ENCODE data around the gene RPUSD4. TPM values are rescaled to one million over a fixed set of nuclear protein-coding genes. Genes with fewer than 3 reads are reported as not detected.

Gene RPUSD4
- total RNA-seq, 1 experiment from 2014 or later = 42.9 TPM

DNA sequence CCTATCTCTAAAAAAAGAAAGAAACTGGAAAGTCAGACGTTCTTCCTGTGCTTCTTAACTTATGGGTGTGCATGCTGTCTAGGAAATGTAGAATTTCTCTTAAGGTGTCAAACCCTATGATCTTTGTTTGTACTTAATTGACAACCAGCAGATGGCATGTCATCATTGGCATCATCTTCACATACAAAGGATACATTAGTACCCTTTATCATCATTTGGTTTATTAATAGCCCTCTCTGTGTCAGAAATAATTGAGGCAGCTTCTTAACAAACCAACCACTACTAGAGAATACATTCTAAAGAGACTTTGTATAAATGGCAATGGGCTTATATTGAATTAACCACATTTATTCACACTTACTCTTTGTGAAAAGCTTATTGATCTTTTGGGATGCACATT is 43.4 kb upstream of the RPUSD4 start:
- Histone ChIP-seq H3K79me1 (ENCODE audit: insufficient read depth, low read depth, low read length, poor library complexity, severe bottlenecking) (no peaks in the 10 kb centered on the region), H4K91ac (ENCODE audit: insufficient read length, low read depth, low read length) (no peak overlapping the region), H4K20me1 (ENCODE audit: control insufficient read depth, insufficient read depth, insufficient read length) (no peaks in the 10 kb centered on the region), H3K27me3 (ENCODE audit: insufficient read depth, low read length) (no peaks in the 10 kb centered on the region; the same call in 1 of the 2 replicates), H4K8ac (replicated peaks; ENCODE audit: insufficient read length, low read depth, low read length) (no peak overlapping the region), H3T11ph (ENCODE audit: low read length) (no peak overlapping the region), H3K4me2 (ENCODE audit: insufficient read depth, insufficient read length, low read length) (no peak overlapping the region), H3K14ac (ENCODE audit: insufficient read depth, low read length) (no peak overlapping the region), H4K5ac (ENCODE audit: insufficient read length, low read depth, low read length) (no peak overlapping the region), H2AK5ac (ENCODE audit: insufficient read length, low read length) (no peak overlapping the region), H3K9ac (ENCODE audit: extremely low read depth, insufficient read length, low read length) (no peak overlapping the region), H2BK5ac (ENCODE audit: insufficient read length, low read length) (no peak overlapping the region), H3K4me1 (ENCODE audit: insufficient read depth, low read length) (no peaks in the 10 kb centered on the region), H3K23ac (ENCODE audit: insufficient read length, low read depth, low read length) (no peak overlapping the region), H3K4ac (ENCODE audit: low read depth, low read length) (no peak overlapping the region), H2BK20ac (ENCODE audit: low read depth, low read length, poor library complexity, severe bottlenecking) (no peak overlapping the region), H2BK12ac (ENCODE audit: insufficient read length, low read depth, low read length) (no peak overlapping the region), H3K18ac (ENCODE audit: insufficient read length, low read depth, low read length) (no peak overlapping the region), H3K23me2 (ENCODE audit: insufficient read length, low read depth, low read length, poor library complexity, severe bottlenecking) (no peaks in the 10 kb centered on the region), H2AFZ (ENCODE audit: low read length) (no peak overlapping the region), H3K9me3 (ENCODE audit: control insufficient read depth, low read depth, low read length) (no peaks in the 10 kb centered on the region), H2BK15ac (ENCODE audit: low read depth, low read length) (no peak overlapping the region), H3K27ac (ENCODE audit: insufficient read length, low read depth, low read length) (no peak overlapping the region), H3K79me2 (ENCODE audit: insufficient read depth, low read length) (no peaks in the 10 kb centered on the region), H2BK120ac (ENCODE audit: low read depth, low read length, poor library complexity, severe bottlenecking) (no peak overlapping the region), H3K56ac (ENCODE audit: insufficient read length, low read depth, low read length) (no peak overlapping the region)
- H3K27ac Mint-ChIP-seq = no peak overlapping the region
- H3K9me3 Mint-ChIP-seq = no peaks in the 10 kb centered on the region
- no peak overlapping the region for H3K4me3 Mint-ChIP-seq
- H3K4me1 Mint-ChIP-seq = no peaks in the 10 kb centered on the region
- no CpG with 5 or more reads among the region's 1 CpG for whole genome bisulfite sequencing (ENCODE audit: extremely low coverage, insufficient read length, low lambda C conversion rate)
- no peak for DNase-seq
- H3K36me3 Mint-ChIP-seq (ENCODE audit: insufficient read depth in 1 of 3, low read depth in 3 of 3) = peaks cover 10 to 58% (median 44%) of the 10 kb centered on the region in 3 experiments; a peak in 6 of 7 replicates
- H3K27me3 Mint-ChIP-seq (ENCODE audit: low read depth) = no peaks in the 10 kb centered on the region
- TF ChIP-seq, protein P1, sequence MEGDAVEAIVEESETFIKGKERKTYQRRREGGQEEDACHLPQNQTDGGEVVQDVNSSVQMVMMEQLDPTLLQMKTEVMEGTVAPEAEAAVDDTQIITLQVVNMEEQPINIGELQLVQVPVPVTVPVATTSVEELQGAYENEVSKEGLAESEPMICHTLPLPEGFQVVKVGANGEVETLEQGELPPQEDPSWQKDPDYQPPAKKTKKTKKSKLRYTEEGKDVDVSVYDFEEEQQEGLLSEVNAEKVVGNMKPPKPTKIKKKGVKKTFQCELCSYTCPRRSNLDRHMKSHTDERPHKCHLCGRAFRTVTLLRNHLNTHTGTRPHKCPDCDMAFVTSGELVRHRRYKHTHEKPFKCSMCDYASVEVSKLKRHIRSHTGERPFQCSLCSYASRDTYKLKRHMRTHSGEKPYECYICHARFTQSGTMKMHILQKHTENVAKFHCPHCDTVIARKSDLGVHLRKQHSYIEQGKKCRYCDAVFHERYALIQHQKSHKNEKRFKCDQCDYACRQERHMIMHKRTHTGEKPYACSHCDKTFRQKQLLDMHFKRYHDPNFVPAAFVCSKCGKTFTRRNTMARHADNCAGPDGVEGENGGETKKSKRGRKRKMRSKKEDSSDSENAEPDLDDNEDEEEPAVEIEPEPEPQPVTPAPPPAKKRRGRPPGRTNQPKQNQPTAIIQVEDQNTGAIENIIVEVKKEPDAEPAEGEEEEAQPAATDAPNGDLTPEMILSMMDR (conservative IDR thresholded peaks at IDR 0.05) = no peak
